K562 (cell line): ENCODE data around the gene TTLL8. TPM values are rescaled to one million over a fixed set of nuclear protein-coding genes. Genes with fewer than 3 reads are reported as not detected.

Experiments used
- ELF4 ChIP-seq: fragments of 450-650 bp; formaldehyde crosslinking; IDR thresholded peaks from 2 replicates; pipeline ENCODE4 v1.4.0; 2022; ENCODE audit warnings: missing genetic modification characterization
- ETV1 ChIP-seq: fragments of 450-650 bp; conservative IDR thresholded peaks from 2 replicates; pipeline ENCODE4 v1.6.1; 2016; ENCODE audit warnings: missing genetic modification characterization, control low read depth, low read depth, missing compliant biosample characterization
- FOXJ2 ChIP-seq: fragments of 200-800 bp; sonication (Bioruptor generic); IDR thresholded peaks from 2 replicates; pipeline ENCODE4 v1.6.1; 2016; ENCODE audit warnings: missing genetic modification characterization, missing compliant biosample characterization
- FOXK1 ChIP-seq: sonication (generic); formaldehyde crosslinking; IDR thresholded peaks from 2 replicates; pipeline ENCODE4 v1.8.0; 2022; ENCODE audit warnings: missing genetic modification reagents, mild to moderate bottlenecking, borderline replicate concordance
- HDAC1 ChIP-seq, 2 experiments: fragments of 450-650 bp; IDR thresholded peaks; 2 replicates each; pipeline ENCODE4 v1.6.1; 2016 to 2017; ENCODE audit warnings: inconsistent platforms in 1 of 2, mild to moderate bottlenecking in 1 of 2, moderate library complexity in 1 of 2
- HMGN3 ChIP-seq: IDR thresholded peaks from 2 replicates; pipeline ENCODE4 v1.6.1; 2011; ENCODE audit warnings: borderline replicate concordance, low read depth, mild to moderate bottlenecking, mixed read lengths, low read length; ENCODE audit not compliant: insufficient read length; ENCODE audit errors: extremely low read depth
- LARP7 ChIP-seq: fragments of 450-650 bp; IDR thresholded peaks from 2 replicates; pipeline ENCODE4 v1.6.1; 2016
- MAFF ChIP-seq: IDR thresholded peaks from 2 replicates; pipeline ENCODE4 v1.6.1; 2012; ENCODE audit warnings: low read length, improper control_type of control experiment
- MBD2 ChIP-seq: sonication (generic); IDR thresholded peaks from 2 replicates; pipeline ENCODE4 v1.6.1; 2016; ENCODE audit warnings: low read depth, borderline replicate concordance
- NFATC3 ChIP-seq: fragments of 450-650 bp; IDR thresholded peaks from 2 replicates; pipeline ENCODE4 v1.6.1; 2017; ENCODE audit warnings: mild to moderate bottlenecking
- NR1H2 ChIP-seq: sonication (generic); formaldehyde crosslinking; IDR thresholded peaks from 2 replicates; pipeline ENCODE4 v1.4.0; 2020; ENCODE audit warnings: mild to moderate bottlenecking, missing genetic modification reagents
- PPARD ChIP-seq: fragments of 250-450 bp; sonication (Bioruptor Pico); IDR thresholded peaks from 2 replicates; pipeline ENCODE4 v1.8.0; 2022; ENCODE audit warnings: inconsistent platforms, mild to moderate bottlenecking, moderate library complexity
- RBFOX2 ChIP-seq: fragments of 200-400 bp; formaldehyde crosslinking; IDR thresholded peaks from 2 replicates; pipeline ENCODE4 v1.6.1; 2017; ENCODE audit warnings: low read depth, mild to moderate bottlenecking, low read length, moderate library complexity
- RBM14 ChIP-seq: fragments of 200-400 bp; formaldehyde crosslinking; IDR thresholded peaks from 2 replicates; pipeline ENCODE4 v1.6.1; 2018; ENCODE audit warnings: low read depth, mild to moderate bottlenecking, low read length, moderate library complexity, borderline replicate concordance; ENCODE audit not compliant: insufficient read depth
- RNF2 ChIP-seq: sonication (generic); IDR thresholded peaks from 2 replicates; pipeline ENCODE4 v1.6.1; 2016
- SMARCA5 ChIP-seq: fragments of 450-650 bp; IDR thresholded peaks from 2 replicates; pipeline ENCODE4 v1.6.1; 2016
- ZNF444 ChIP-seq: fragments of 250-450 bp; sonication (Bioruptor Pico); IDR thresholded peaks from 2 replicates; pipeline ENCODE4 v1.4.0; 2020; ENCODE audit warnings: mild to moderate bottlenecking, moderate library complexity
- ZNF512 ChIP-seq: IDR thresholded peaks from 2 replicates; pipeline ENCODE4 v1.6.1; 2016; ENCODE audit warnings: missing genetic modification characterization, missing compliant biosample characterization
- ZSCAN29 ChIP-seq: fragments of 450-650 bp; IDR thresholded peaks from 2 replicates; pipeline ENCODE4 v1.6.1; 2017
- polyA plus RNA-seq, 8 experiments: library from polyadenylated mRNA; depleted of rRNA in 4 of 8; stranded (reverse) in 5 of 8; unstranded in 3 of 8; fragments of >200 nt; fragmentation: Nextera tagmentation in 2 of 8; fragmentation: Illumina TruSeq in 1 of 8; extraction: Ambion mirVana in 2 of 8; extraction: Trizol in 1 of 8; gene quantifications; 2 replicates each; pipeline versions ENCODE4 v1.2.1 to v1.2.3, GENCODE V29; 2011 to 2014; ENCODE audit warnings: inconsistent platforms in 1 of 8, missing spikeins in 1 of 8
- total RNA-seq, 7 experiments: library from RNA; depleted of rRNA in 6 of 7; stranded (reverse); fragments of >200 nt in 6 of 7; fragmentation: Illumina TruSeq in 2 of 7; extraction: Trizol in 2 of 7; gene quantifications; 2 replicates each; pipeline versions ENCODE4 v1.2.1 to v1.2.3, GENCODE V29; 2011 to 2021; ENCODE audit warnings: low replicate concordance in 1 of 7
- TF ChIP-seq, protein P1 (sequence below): fragments of 250-450 bp; sonication (Bioruptor Pico); IDR thresholded peaks from 2 replicates; pipeline ENCODE4 v1.4.0; 2020; ENCODE audit warnings: mild to moderate bottlenecking
- TF ChIP-seq, protein P2 (sequence below): fragments of 250-450 bp; sonication (Bioruptor Pico); IDR thresholded peaks from 2 replicates; pipeline ENCODE4 v1.5.0; 2021; ENCODE audit warnings: mild to moderate bottlenecking, borderline replicate concordance
- TF ChIP-seq, protein P3 (sequence below), 2 experiments: fragments of 450-650 bp; IDR thresholded peaks; 2 replicates each; pipeline ENCODE4 v1.6.1; 2016

Gene TTLL8
- total and polyA plus RNA-seq, 9 of the 15 experiments (the other 6 are each of a cell fraction or from before 2014, with no cell fraction given), result not detected

DNA sequence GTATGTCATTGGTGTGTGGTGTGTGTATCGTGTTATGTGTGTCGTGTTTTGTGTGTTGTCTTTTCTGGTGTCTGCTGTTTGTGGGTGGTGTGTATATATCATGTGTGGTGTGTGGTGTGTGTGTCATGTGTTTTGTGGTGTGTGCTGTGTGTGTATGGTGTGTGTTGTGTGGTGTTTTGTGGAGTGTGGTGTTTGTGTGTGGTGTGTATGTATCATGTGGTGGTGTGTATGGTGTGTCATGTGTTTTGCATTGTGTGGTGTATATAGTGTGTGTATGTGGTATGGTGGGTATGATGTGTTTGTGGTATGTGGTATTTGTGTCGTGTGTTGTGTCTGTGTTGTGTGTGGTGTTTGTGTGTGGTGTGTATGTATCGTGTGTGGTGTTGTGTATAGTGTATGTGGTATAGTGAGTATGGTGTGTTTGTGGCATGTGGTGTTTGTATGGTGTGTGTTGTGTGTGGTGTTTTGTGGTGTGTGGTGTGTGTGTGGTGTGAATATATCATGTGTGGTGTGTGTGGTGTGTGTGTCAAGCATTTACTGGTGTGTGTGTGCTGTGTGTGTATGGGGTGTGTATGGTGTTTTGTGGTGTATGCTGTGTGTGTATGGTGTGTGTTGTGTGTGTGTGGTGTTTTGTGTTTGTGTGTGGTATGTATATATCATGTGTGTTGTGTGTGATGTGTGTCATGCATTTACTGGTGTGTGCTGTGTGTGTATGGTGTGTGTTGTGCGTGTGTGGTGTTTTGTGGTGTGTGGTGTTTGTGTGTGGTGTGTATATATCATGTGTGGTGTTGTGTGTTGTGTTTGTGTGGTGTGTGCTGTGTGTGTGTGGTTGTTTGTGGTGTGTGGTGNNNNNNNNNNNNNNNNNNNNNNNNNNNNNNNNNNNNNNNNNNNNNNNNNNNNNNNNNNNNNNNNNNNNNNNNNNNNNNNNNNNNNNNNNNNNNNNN is 84.8 kb downstream of the TTLL8 start (continued):
- TF ChIP-seq, protein P1, sequence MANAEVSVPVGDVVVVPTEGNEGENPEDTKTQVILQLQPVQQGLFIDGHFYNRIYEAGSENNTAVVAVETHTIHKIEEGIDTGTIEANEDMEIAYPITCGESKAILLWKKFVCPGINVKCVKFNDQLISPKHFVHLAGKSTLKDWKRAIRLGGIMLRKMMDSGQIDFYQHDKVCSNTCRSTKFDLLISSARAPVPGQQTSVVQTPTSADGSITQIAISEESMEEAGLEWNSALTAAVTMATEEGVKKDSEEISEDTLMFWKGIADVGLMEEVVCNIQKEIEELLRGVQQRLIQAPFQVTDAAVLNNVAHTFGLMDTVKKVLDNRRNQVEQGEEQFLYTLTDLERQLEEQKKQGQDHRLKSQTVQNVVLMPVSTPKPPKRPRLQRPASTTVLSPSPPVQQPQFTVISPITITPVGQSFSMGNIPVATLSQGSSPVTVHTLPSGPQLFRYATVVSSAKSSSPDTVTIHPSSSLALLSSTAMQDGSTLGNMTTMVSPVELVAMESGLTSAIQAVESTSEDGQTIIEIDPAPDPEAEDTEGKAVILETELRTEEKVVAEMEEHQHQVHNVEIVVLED (CRISPR knock-in tag), result no peak
- TF ChIP-seq NFATC3, result no peak
- no peak for TF ChIP-seq RNF2
- peak; percentile 37; the same call in 1 of the 2 replicates for TF ChIP-seq LARP7
- TF ChIP-seq RBFOX2, result no peak
- no peak for TF ChIP-seq NR1H2
- no peak for TF ChIP-seq RBM14
- no peak for TF ChIP-seq FOXK1 (CRISPR knock-in tag)
- no peak for TF ChIP-seq ETV1 (tag)
- TF ChIP-seq FOXJ2, result no peak
- no peak for TF ChIP-seq ZSCAN29
- TF ChIP-seq ZNF512 (tag), result no peak
- TF ChIP-seq MAFF, result no peak
- TF ChIP-seq, protein P2, sequence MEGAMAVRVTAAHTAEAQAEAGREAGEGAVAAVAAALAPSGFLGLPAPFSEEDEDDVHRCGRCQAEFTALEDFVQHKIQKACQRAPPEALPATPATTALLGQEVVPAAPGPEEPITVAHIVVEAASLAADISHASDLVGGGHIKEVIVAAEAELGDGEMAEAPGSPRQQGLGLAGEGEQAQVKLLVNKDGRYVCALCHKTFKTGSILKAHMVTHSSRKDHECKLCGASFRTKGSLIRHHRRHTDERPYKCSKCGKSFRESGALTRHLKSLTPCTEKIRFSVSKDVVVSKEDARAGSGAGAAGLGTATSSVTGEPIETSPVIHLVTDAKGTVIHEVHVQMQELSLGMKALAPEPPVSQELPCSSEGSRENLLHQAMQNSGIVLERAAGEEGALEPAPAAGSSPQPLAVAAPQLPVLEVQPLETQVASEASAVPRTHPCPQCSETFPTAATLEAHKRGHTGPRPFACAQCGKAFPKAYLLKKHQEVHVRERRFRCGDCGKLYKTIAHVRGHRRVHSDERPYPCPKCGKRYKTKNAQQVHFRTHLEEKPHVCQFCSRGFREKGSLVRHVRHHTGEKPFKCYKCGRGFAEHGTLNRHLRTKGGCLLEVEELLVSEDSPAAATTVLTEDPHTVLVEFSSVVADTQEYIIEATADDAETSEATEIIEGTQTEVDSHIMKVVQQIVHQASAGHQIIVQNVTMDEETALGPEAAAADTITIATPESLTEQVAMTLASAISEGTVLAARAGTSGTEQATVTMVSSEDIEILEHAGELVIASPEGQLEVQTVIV, result no peak
- TF ChIP-seq MBD2, result no peak
- TF ChIP-seq ZNF444, result no peak
- TF ChIP-seq, protein P3, sequence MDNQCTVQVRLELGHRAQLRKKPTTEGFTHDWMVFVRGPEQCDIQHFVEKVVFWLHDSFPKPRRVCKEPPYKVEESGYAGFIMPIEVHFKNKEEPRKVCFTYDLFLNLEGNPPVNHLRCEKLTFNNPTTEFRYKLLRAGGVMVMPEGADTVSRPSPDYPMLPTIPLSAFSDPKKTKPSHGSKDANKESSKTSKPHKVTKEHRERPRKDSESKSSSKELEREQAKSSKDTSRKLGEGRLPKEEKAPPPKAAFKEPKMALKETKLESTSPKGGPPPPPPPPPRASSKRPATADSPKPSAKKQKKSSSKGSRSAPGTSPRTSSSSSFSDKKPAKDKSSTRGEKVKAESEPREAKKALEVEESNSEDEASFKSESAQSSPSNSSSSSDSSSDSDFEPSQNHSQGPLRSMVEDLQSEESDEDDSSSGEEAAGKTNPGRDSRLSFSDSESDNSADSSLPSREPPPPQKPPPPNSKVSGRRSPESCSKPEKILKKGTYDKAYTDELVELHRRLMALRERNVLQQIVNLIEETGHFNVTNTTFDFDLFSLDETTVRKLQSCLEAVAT (IDR thresholded peaks at IDR 0.05), result peak in 1 of 2 experiments; percentile 8; a peak in 2 of 4 replicates
- TF ChIP-seq SMARCA5, result peak; percentile 59; the same call in 1 of the 2 replicates
- TF ChIP-seq HDAC1 (IDR thresholded peaks at IDR 0.05), result peak in 1 of 2 experiments; percentile 15; a peak in 1 of 4 replicates
- peak; percentile 67; the same call in 1 of the 2 replicates for TF ChIP-seq ELF4
- TF ChIP-seq HMGN3, result no peak
- no peak for TF ChIP-seq PPARD (CRISPR knock-in tag)
